OCI-LY7 (cell line): ENCODE measurements around the gene PRSS27.

Source experiments
- EZH2phosphoT487 ChIP-seq: fragments of 200-600 bp; sonication (generic); IDR thresholded peaks from 2 replicates; pipeline ENCODE4 v1.6.1; 2018; ENCODE audit warnings: low read depth, borderline replicate concordance, mild to moderate bottlenecking, mixed run types, antibody characterized with exemption, low read length, moderate library complexity, mixed read lengths
- TF ChIP-seq, protein P1 (sequence below): fragments of 200-600 bp; sonication (generic); conservative IDR thresholded peaks from 2 replicates; pipeline ENCODE4 v1.5.1; 2014; ENCODE audit warnings: mild to moderate bottlenecking, antibody characterized with exemption, low read length, moderate library complexity, mixed read lengths

DNA sequence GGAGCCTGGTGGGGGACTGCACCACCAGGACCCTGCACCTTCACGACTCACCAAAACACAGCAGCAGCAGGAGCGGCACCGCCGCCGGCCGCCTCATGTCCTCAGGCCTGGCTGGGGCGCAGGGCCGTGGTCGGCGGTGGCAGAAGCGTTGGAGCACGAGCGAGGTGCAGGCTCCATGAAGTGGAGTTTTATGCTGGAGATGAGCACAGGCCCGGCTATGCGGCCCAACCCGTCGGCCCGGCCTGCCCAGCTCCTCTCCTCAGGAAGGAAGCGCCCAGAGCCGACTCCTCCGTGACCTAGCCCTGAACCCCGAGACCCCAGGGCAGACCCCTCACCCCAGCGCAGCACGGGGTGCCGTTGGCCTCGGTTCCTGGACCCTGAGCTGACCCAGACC lies at the start of gene PRSS27:
- TF ChIP-seq, protein P1, sequence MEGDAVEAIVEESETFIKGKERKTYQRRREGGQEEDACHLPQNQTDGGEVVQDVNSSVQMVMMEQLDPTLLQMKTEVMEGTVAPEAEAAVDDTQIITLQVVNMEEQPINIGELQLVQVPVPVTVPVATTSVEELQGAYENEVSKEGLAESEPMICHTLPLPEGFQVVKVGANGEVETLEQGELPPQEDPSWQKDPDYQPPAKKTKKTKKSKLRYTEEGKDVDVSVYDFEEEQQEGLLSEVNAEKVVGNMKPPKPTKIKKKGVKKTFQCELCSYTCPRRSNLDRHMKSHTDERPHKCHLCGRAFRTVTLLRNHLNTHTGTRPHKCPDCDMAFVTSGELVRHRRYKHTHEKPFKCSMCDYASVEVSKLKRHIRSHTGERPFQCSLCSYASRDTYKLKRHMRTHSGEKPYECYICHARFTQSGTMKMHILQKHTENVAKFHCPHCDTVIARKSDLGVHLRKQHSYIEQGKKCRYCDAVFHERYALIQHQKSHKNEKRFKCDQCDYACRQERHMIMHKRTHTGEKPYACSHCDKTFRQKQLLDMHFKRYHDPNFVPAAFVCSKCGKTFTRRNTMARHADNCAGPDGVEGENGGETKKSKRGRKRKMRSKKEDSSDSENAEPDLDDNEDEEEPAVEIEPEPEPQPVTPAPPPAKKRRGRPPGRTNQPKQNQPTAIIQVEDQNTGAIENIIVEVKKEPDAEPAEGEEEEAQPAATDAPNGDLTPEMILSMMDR: no peak
- no peak for TF ChIP-seq EZH2phosphoT487
